NB4 (cell line): Measurements from ENCODE around the gene KIF23.

ENCODE experiments used
- CTCF ChIP-seq: IDR thresholded peaks from one replicate; pipeline ENCODE4 v1.5.1; 2012; ENCODE audit warnings: low read depth, low read length
- POLR2A ChIP-seq: IDR thresholded peaks from 2 replicates; pipeline ENCODE4 v1.6.1; 2011; ENCODE audit warnings: mild to moderate bottlenecking; ENCODE audit not compliant: insufficient read length; ENCODE audit errors: extremely low read depth

- no peak for TF ChIP-seq POLR2A
- no peak for TF ChIP-seq CTCF
Observed at GRCh38 chr15:69467636-69468035, 53.5 kb downstream of the KIF23 start.
